IPS-NIHi11 (cell line): ENCODE results near the gene ESYT3.
"Not testable (repeated sequence)": the region's sequence is repeated elsewhere in the genome, so short reads cannot be mapped to it uniquely, and the experiment has no call there.

Source experiments
- DNase-seq: peaks from one replicate; pipeline ENCODE4 v3.0.0; 2012; ENCODE audit warnings: mixed read lengths, low spot score

The ESYT3 gene

DNA sequence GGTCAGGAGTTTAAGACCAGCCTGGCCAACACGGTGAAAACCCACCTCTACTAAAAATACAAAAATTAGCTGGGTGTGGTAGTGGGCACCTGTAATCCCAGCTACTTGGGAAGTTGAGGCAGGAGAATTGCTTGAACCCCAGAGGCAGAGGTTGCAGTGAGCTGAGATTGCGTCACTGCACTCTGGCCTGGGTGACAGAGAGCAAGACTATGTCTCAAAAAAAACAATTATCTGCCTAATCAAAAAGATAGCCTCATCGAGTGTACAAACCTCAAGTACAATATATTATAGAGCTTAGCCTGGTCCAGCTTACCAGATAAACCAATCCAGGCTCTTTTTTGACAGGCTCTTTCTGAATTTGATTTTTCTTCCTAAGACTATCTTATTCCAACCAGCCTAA, 61.2 kb downstream of the ESYT3 start:
- DNase-seq = not testable (repeated sequence)

DNA sequence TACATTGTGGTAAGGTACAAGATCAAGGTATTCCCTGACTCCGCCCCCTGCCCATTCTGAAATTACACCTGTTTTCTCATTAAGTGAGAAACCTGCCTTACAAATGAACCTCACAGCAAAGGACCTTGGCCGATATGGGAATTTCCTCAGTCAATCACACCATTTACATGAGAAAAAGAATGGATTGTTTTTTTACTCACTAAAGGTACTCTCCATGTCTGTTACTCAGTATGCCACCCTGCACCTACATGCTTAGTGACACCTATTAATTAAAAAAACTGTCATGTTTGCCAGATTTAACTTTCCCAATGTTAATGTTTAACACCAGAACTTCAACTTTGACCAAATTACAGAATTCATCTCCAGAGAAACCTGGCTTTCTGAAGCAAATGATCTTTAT, 62.0 kb downstream of the ESYT3 start:
- DNase-seq = peak; percentile 36

DNA sequence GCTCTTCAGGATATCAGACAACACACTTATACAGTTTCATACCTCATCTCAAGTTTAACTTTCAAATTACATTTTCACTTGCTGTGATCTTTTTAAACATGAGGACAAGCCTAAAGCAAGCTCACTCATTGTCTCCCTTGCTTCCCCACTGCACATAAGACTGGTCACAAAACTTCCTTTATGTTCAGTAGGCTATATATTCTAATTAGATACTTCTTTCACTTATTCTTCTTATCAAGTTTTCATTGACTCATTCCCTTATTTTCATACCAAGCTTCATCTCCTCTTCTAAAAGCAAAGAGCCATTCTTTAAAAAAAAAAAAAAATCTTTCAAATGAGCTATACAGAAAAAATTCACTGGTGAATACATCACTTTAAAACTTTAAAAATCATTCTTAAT, 62.6 kb downstream of the ESYT3 start:
- no peak for DNase-seq

DNA sequence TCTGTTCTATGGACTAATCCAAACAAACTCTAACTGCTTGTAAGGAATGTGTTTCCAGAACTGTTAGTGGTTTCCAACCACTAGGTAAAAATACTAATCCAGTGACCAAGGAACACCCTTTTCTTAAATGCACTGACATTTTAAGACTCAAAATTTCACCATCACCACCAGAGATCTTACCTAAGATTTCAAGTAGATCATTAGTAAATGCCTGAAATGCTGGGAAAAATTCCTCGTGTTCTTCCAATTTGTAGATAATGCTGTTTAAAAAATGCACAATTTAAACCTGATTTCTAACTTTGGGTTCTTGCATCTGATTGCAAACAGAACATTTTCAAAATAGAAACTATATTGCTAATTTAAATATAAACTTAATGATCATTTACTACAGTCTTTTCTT, 63.4 kb downstream of the ESYT3 start:
- DNase-seq = no peak

DNA sequence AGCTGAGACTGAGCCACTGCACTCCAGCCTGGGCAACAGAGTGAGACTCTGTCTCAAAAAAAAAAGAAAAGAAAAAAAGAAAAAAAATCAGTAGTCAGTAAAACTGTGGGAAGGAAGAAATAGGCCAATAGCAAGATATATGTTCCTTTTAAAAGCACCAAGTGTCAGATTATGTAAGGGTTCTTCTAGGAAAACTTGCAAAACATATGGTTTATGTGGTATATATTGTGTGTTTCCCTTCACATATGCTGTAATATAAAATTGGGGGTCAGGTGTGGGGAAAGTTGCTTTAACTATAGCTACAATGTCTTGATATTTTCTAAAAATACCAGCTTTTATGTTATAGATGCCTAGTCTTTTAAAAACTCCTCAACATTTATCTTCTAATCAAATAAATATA, 64.6 kb downstream of the ESYT3 start:
- no peak for DNase-seq

DNA sequence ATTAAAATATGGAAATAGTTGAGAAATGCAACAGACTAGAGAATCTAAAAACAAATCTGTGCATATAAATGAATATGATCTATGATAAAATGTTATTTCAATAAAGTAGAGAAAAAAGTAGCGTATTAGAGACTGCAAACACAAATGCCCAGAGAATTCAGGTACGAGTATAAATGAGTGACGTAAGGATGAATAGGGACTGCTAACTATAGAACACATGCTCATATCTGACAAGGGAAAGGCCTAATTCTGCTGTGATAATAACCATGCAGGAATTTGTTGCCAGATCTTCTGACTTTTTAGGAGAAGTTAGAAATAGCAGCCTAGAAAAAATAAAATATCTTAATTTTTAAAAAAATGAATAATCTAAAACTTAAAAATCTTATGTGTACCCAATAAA, 73.1 kb downstream of the ESYT3 start:
- DNase-seq = no peak

- no peak for DNase-seq
Observed at GRCh38 chr3:138509586-138509985, 75.2 kb downstream of the ESYT3 start.

DNA sequence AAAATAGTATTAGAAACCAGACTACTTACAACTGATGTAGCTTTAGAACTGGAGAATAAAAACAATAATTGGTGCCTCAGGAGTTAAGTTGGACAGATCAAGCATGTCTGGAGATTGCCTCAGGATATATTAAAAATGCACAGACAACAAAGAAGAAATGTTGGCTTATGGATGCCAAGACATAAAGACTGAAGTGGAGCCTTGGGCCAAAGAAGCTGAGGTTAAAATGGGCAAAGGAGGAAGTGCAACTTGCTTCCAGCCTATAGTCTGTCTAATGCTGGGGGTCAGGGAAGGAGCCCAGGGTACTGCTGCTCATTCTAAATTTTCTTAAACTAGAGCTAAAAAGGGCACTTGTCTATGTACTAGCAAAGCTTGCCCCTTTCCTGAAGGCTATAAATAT, 77.5 kb downstream of the ESYT3 start:
- DNase-seq = no peak

DNA sequence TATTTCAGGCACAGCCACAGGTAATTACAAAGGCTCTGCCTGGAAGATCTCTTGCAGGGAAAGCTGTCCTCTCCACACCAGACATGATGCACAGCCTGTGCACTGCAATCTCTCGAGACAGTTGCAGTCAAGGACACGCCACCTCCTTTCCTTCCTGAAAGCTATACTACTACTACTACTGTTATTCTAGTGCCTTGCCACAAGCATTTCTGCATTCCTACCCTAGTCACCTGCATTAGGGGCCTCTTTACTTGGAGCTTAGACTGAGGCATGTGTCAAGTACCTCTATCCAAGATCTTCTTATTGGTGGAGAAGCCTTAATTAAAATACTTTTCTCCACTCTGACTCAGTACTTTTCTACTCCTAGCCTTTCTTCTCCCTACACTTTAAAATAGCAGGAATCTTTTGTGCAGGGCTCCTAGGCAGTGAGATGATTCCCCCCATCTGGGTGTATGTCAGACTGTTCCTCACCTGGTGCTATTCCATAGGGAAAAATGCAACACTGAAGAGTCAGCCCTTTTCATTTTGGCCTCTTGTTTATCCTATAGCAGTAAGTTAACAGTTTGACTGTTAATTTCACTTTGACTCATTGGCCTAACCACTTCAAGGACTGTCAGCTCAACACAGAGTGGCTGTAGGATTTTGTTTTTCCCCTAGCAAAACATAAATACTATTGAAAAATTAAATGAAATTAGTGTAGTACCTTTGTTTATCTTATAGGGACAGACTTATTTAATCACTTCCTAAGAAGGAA, 78.9 kb downstream of the ESYT3 start:
- no peak for DNase-seq

GRCh38 chr3:138521445-138521844, 87.0 kb downstream of the ESYT3 start:
- DNase-seq = not testable (repeated sequence)
